HG02798 (cell line): ENCODE measurements around the gene WDR64.

Source experiments
- ATAC-seq: cut with Tn5 transposase; IDR thresholded peaks from one replicate; pipeline ENCODE4 v1.9.1; 2021; ENCODE audit warnings: mild to moderate bottlenecking; ENCODE audit not compliant: unreplicated experiment, poor library complexity

Gene WDR64

DNA sequence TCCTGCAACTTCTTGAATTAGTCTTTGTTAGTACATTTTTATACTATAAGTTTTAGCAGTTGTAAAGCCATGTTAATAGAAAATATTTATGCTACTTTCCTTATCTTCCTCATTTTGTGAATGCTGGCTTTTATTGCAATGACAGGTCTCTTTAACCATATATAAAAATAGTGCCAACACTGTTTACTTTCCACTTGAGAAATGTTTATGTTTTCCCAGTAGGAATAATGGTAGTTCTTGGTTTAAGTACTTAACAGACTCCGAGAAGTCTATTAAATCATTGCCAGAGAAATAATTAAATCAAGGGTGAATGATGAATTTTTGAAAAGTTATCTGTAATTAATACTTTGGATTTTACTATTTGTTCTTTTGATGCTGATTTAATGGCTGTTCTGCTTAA is 21.6 kb upstream of the WDR64 start:
- no peak for ATAC-seq

DNA sequence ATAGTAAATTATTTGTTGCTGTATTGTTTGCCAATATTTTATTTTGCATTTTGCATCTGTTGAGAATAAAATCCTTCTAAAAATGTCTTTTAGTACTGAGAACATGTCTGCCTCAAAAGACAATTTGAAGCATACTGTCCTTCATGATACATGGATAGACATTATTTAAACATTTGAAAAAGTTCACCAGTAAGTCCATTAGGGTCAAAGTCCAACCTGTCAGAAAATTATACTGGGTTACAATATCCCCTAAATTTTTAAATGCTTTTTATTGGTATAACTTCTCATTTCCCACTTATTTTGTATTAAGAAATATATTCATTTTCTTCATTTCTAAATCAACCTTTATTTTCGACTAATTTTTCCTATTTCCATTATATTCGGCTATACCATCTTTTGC is 21.2 kb upstream of the WDR64 start:
- no peak for ATAC-seq

DNA sequence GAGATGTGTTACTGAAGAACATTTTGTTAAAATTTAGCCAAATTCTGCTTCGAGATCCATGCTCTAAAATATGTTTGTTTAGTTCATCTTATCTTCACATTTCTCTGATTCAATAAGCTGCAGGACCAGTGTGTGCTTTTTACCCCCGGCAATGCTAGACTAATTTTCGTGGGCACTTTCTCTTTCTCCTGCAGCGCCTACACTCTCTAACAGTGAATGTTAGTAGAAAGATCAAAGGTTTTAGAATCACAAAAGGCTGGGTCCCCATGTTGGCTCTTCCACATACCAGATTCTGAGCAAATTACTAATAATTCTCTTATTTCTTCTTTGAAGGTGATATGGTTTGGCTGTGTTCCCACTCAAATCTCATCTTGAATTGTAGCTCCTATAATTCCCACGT is 20.4 kb upstream of the WDR64 start:
- no peak for ATAC-seq

DNA sequence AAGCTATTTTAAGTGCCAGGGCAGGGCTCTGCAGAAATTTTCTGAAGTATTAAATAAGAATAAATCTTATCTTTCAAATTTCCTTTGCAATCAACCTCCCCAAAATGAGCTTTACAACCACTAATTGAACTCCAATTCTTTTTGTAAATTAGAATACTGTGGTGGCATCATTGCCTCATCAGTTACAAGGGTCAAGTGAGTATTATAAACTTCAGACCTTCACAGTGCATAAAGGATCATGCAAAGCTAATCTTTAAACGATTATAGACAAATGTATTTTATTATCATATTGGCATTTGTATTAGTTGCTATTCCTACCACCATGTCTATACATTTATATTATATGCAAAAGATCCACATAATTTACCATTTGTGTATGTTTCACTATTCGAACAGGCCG is 19.1 kb upstream of the WDR64 start:
- ATAC-seq, result no peak

DNA sequence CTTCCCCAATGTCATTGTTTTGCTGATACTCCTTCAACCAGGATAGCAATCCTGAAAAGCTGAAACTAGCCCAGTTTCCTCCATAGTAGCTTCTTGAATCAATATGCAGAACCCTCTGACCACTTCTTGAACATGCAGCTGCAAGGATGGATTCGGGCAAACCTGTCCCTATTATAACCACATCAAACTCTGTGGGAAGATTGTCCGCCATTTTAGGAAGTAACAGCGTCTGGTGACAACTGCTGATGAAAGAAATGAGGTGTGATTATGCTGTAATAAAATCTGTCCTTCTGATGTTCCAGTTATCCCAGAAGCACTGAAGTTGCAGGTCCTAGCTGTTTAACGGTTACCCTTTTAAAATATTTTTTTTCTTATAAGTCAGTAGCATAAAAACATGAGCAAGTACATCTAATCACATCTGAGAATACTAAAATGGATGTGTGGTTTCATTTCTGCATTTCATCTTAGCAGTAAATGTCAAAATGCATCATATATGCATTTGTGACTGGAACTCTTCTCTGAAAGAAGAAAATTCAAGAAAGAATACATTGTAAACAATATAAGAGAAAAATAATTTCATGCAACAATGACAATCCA is 16.4 kb upstream of the WDR64 start:
- no peak for ATAC-seq

DNA sequence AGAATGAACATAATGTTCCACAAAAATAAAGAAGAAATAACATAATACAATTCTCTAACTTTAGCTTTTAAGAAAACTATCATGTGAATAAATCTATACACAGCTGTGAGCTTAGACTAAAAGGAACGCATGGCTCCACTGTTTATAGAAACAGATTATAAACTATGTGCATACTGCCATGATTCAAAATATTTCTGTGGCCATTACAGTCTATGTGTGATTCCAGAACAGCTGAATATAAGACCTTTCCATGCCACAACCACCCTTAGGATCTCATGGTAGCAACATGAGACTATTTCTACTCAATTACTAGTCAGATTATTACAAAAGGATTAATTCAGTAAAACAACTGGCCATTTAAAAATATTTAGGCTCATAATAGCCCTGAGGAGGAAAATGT is 15.8 kb upstream of the WDR64 start:
- ATAC-seq, result no peak

DNA sequence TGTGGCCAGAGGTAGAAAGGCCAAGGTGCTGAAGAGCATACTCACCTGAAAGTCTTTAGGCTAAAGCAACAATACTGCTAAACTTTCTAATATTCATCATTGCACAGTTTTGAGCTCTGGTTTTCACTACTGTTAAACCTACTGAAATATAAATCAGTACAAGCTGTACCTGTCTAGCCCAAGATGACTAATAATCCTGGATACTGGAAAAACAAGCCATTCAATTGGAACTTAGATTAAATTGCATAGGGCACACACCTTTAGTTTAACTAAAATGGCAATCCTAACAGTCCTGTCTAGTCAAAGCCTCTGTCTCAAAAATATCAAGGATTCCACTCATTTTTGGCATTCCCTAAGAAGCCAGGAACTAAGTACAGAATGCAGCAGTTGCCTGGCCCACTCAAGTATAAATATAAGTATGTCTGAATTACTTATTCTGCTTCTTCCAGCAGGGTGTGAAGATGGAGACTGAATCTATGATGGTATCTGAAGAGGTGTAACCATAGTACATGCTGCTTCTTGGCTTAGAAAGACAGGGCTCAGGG is 15.0 kb upstream of the WDR64 start:
- no peak for ATAC-seq

DNA sequence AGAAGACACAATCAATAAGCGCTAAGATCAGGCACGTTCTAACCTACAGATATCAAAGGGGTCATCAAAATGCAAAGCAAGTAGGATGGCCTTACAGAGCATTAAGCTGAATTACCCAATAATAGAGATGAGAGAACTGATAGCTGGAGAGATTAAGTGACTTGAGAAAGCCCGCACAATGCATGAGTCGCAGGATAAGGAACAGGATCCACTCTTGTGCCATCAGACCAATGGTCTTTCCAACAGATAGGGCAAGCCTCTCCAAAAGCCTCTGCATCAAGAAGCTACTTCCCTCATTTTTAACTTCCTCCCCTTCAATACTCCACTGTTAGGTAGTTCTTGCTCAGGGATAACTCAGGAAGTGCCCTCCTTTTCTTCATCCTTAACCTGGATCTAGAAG is 14.5 kb upstream of the WDR64 start:
- no peak for ATAC-seq

DNA sequence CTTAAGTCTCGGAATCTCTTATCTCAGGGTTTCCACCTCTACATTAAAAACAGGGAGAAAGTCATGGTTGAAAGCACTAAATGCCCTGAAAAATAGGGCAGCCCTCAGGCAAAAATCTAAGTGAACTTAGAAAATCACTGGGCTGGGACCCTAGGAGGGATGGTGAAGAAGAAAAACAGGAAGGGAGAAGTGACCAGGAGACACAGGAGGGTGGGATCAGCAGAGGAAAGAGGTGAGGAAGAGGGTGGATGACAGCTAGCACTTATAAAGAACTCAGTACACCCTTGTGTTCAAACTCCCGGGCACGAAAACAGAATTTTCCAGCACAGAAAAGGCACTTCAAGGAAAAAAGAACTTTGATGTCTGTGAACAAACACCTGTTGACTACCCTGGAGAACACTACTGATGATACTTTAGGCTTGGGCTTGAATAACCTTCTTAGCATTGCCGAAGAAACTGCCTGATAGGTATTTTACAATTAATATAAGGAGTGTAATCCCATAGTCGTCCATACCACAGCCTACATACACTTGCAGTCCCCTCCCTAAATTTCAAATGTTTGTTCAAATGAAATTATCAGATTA is 13.9 kb upstream of the WDR64 start:
- ATAC-seq, result no peak

DNA sequence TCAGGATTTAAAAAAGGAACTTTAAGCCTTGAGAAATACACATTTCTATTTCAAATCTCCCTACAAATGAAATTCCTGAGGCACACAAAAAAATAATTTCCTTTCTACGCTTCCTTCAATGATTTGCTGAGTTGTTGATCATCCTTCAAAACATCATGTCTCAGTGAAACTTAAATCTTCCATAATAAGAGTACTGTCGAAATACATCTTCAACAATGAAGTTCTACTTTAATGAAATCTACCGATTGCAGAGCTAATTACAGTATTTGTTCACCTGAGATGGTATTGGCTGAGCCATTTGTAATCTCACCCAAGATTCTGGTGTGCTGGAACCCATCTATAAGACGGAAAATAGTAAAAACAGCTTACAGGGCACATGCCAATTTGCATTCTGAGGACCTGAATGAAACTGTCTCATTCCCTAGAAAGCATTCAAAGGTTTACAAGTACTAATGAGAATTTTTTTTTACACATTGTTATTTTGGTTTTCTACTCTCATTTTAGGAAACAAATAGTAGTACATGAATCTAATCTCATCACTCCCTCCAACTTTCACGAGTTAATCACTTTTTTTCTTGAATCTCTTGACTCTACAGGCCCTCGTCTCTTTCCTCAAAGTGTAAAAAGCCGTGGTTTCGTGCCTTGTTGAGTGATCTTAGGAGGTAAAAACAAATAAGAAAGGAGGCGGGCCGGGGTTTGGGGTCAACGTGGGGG is 13.0 kb upstream of the WDR64 start:
- ATAC-seq, result no peak

DNA sequence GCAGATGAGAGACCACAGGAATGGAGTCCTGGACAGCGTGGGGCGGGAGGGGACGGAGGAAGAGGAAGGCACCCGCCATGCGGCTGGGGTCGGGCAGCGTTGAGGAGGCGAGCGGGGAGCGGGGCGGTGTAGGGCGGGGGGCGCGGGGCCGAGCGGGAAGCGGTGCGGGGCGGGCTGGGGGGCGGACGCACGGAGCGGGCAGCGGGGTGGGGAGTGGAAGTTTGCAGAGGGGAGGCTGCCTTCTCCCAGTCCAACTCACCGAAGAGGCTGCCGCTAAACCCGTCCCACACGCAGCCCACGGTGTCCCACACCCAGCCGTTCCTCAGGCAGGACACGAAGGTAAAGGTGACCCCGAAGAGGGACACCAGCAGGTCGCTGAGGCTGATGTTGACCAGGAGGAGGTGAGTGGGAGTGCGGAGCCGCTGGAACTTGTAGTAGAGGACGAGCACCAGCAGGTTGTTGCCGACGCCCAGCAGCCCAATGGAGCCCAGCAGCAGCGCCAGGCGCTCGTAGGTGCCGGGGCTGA is 12.4 kb upstream of the WDR64 start:
- peak; percentile 55 for ATAC-seq

DNA sequence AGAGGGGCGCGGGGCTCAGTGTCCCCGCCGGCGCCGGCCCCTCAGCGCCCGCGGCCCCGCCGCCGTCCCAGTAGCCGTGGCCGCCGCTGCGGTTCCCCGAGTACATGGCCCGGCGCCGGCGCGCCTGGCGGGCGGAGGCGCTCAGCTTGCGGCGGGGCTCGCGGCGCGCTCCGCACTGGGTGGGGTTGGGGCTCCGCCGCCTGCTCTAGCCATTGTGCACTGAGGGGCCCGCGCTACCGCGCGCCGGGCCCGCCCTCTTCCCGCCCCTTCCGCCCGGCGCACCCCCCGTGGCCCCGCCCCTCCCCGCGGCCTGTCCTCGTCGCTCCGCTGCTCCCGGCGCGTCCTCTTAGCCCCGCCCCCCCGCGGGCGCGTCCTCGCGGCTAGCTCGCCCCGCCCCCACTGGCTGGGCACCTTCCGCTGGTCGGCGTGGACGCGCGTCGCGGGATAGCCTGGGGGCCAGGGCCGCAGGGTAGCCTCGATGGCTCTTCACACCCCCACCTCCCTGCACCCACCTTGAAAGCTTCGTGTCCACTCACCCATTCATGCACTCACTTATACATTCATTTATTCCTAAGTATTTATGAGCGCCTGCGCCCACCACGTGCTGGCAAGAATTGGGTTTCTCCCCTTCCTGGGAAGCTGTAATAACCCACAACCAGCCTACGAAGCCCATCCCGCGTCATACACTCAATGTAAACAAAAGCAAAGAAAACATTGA is 11.8 kb upstream of the WDR64 start, which contains the start of the genes CHML and OPN3:
Gene CHML, minus strand, starts transcription at position 221 of the 718 bp plus-strand sequence. CDS start 4,603 bp downstream, outside the sequence.
Gene OPN3, minus strand, starts transcription at position 221 of the 718 bp plus-strand sequence. Its CDS starts 115 bp downstream, at position 106.
- ATAC-seq, result peak; percentile 93

DNA sequence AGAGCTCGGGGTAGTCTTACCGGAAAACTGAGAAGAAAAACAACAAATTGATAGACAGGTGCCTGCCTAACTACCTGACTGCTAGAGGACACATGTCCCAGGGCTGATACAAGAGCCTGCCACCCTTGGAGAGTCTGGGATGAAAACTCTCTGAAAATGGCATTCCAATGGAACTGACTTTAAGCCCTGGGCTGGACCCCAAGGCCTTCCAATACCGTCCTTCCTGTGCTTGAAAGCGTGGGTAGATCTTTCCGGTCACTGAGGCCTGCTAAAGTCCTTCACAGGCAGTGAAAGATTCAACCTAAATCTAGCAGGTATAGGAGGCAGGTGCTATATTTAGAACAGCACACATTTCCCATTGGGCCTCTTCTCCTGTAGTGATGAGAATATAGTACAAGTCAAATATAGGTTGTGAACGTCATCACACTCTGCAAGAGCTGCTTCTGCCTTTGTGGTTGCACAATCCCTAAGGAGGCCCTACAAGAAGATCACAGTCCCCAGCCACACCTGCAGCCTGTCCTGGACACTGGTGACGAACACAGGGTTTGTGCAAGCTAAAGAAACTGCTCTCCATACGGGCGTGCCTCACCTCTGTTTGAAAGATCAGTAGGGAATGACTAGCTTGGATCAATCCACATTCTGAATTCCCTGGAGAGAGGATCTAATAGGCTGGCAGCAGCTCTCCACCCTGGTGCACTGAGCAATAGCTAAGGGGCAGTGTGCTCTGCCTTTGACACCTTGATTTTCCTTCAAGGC is 11.0 kb upstream of the WDR64 start:
- ATAC-seq, result no peak

DNA sequence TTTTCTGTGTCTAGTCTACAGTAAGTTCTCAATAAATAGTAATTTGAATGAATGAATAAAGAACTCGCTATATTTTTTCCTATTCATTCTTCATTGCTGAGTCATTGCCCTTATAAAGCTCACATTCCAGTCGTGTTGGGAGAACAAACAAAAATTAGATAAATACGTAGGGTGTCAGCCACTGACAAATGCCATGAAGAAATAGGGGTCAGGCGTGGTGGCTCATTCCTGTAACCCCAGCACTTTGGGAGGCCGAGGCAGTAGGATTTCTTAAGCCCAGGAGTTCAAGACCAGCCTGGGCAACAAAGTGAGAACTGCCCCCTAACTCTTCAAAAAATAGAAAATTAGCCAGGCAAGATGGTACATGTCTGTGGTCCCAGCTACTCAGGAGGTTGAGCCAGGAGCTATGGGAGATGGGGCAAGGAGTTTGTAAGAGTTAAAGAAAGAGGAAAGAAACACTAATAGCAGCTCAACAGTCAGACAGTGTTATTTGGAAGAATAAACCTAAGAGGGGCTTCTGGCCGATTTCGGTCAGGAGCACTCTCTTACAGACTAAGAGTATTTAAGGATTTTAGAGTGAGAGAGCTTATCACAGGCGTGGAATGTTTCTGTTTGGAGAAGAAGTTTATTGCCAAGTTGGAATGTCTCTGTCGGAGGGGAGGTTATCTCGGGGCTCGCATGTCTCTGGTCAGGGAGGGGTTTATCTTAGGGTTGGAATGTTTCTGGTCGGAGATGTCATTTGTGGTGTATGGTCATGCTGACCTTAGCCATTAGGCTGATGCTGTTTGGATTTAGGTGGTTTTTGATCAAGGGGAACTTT is 10.1 kb upstream of the WDR64 start:
- ATAC-seq, result no peak

DNA sequence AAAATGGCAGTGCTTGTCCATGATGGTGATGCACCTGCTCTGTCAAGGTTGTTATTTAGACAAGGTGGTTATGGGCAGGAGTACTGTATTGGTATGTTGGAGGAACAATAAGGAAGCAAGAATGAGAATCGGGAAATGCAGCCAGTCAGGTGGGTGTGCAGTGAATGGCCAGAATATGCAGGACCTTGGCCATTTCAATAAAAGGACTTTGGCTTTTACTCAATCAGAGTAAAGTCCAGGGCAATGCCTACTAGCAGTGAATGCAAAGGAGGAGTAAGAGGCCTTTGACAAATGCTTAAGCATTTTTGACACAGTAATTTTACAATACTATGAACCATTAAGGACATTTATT is 9.5 kb upstream of the WDR64 start:
- no peak for ATAC-seq

DNA sequence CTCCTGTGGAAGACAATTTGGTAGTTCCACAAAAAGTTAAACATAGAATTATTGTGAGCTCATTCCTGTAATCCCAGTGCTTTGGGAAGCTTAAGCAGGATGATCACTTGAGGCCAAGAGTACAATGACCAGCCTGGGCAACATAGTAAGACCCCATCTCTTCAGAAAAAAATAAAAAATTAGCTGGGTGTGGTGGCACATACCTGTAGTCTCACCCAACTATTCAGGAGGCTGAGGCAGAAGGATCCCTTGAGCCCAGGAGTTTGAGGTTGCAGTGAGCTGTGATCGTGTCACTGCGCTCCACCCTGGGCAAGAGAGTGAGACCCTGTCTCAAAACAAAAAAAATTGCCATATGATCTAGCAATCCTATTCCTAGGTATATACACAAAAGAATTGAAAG is 7.8 kb upstream of the WDR64 start:
- ATAC-seq, result no peak

DNA sequence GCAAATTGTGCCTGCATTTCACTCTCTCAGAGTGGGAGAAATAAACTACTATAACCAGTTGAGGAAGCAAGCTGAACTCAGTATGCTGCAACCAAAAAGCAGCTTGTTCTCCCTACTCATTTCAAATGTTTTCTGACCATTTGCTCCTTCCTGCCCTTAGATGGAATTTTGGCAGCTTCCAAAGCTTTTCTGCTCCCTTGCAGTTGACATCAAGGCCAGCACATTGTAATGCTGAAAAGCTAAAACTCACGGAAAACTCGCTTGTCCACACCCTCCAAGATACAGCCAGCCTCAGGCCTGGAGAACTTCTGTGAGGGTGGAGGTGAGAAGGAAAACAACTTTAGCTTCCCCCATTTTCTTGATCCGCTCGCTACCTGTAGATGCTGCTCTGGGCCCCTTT is 6.9 kb upstream of the WDR64 start:
- ATAC-seq, result no peak

DNA sequence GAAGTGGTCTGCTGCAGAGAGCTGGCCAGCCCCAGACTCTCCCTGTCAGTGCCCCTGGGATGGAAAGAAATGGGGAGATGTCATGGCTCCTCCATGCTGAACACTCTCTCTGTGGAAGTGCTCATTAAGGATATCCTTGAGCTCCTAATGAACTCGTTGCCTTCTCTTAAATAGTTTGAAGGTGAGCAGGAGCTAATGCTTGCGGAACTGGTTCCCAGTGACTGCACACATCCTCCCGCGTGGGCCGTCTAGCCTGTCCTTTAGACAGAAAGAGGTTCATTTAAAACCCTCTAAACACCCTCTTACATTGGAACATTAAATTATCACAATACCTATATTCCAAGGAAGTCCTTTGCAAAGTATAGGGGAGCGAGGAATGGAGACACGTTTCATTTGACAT is 5.9 kb upstream of the WDR64 start:
- ATAC-seq, result no peak

DNA sequence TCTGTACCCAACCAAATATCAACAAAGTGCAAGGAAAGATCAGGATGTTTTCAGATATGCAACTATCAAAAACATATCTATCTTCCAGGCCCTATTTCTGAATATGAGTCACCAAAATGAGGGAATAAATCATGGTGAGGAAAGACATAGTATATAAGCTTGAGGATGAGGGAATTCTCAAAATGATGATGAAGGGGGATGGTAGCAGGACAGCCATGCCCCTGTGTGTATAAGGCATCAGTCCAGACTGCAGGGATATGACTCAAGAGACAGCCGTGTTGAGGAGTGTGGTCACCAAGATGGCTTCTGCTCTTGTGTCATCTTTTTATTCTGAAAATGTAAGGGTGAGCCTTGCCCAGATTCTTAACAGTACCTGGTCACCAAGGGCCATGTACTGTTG is 4.4 kb upstream of the WDR64 start:
- no peak for ATAC-seq
